Stimulated activated CD8-positive, alpha-beta memory T cell treated with anti-CD3 and anti-CD28 coated beads, Interleukin-4, amount 100 ng/mL, for 1 hour (primary cell): ENCODE results near the gene PEMT.

Experiments
- DNase-seq, 2 donors: peaks; one replicate each; pipeline ENCODE4 v3.0.0-alpha.2; 2020; ENCODE audit warnings: low read depth in 2 of 2, low spot score in 1 of 2

Gene PEMT

GRCh38 chr17:17605083-17605728 is 13.7 kb upstream of the PEMT start:
- no peak for DNase-seq

- no peak for DNase-seq
These were observed 12.4 kb upstream of the PEMT start for GRCh38 chr17:17603895-17604225.

DNA sequence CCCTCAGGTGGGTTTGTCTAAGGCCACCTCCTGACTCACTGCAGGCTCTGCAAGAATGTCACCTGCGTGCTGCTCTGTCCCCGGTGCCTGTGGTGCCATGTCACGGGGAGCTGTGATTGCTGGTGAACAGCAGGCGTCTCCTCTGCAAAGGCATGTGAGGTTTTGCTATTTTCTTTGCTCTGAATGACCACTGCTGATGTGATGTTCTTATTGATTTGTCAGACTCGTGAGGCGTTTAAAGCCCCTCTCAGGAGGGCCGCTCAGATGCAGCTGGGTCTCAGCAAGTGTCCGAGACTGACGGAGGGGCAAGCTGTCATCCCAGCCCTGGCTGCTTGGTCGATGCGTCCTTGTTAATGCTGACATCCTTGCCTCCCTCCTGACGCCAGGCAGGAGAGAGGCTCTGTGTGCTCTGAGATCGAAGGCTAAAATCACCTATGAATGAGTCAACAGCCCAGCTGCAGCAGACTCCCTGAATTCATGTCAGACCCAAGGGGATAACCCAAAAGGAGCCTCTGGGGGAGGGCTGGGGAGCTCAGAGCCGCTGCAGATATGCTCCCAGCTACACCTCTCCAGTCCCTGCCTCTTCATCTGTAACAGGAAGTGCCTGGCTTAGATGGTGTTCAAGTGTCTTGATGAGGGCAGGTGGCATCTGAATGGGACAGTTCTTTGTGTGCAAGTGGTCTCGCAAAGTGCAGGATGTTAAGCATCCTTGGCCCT is 11.8 kb upstream of the PEMT start:
- DNase-seq = no peak

- no peak for DNase-seq
These were observed 8.5 kb upstream of the PEMT start for GRCh38 chr17:17599965-17600364.

- no peak for DNase-seq
These were observed 6.5 kb upstream of the PEMT start for GRCh38 chr17:17598003-17598402.

DNA sequence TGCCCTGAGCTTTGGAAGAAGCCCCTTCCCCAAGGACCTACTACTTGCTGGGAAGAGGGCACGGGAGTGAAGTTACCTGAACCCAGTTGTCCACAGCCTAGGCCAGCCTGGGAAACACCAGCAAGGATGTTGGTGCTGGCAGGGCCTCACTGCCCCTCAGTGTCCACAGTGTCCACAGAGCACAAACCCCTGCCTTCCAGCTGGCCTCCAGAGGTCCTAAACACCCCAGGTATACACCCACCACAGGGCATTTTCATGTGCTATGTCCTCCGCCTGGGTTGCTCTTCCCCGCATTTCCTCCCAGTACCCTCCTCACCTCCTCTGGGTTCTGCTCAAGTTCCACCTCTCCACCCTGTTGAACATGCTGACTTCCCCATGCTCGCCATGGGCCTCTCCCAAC is 4.2 kb upstream of the PEMT start:
- no peak for DNase-seq

DNA sequence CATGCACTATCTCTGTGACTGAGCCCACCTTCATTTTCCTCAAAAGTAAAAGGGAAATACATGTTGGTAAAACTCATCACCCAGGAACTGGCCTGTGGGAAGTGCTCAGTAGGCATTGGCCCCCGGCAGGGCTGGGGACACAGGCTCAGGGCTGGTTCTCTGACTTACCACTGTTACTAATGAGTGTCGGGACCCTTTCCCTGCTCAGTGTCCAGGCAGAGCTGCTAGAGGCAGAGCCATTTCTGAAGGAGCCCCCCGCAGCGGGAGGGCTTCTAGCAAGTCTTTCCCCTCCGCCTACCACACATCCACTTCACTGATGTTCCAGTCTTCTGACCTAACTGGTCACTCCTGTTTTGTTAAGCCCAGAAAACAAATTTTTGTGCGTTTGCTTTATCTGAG is 1.7 kb upstream of the PEMT start:
- DNase-seq = no peak

DNA sequence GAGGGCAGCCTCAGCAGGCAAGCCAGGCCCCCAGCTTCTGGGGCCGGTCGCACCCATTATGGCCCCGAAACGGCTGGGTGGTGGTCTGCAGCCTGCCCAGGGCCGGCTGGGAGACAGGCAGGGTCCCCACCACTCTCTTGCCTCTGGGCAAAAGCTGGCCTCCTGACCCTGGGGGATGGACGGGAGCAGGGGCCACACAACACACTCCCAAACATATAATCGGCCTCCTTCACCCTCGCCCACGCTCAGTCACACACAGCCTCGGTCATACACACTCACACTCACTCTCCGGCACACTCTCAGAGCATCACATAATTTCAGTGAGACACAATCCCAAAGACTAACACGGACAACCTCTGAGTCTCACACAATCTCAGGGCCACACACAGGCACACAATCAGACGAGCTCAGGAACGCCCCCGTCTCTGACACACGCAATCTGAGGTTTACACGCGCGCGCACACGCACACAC is 589 bp downstream of the PEMT start:
- DNase-seq = no peak

- no peak for DNase-seq
These were observed 1.3 kb downstream of the PEMT start for GRCh38 chr17:17590141-17590751.

DNA sequence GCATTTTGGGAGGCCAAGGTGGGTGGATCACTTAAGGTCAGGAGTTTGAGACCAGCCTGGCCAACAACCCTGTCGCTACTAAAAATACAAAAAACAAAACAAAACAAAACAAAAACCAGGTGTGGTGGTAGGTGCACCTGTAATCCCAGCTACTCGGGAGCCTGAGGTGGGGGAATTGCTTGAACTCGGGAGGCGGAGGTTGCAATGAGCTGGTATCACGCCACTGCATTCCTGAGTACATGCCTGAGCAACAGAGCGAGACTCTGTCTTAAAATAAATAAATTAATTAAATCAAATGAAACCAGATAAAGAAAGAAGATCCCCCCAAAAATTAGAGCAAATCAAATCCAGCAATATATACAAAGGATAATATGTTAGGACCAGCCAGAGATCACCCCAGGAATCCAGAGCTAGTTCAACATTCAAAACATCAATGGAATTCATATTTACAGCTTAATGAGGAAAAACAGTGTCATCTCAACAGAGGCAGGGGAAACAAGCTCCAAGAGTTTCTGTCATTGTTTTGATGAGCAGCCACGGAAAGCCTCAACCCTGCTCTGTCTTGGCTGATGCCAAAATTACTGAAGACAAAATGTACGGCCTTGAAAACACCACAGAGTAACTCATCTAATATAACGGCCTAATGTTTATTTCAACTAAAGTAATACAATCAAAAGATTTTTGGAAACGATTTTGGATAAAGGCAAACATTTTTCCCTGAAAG is 3.7 kb downstream of the PEMT start:
- DNase-seq = no peak

DNA sequence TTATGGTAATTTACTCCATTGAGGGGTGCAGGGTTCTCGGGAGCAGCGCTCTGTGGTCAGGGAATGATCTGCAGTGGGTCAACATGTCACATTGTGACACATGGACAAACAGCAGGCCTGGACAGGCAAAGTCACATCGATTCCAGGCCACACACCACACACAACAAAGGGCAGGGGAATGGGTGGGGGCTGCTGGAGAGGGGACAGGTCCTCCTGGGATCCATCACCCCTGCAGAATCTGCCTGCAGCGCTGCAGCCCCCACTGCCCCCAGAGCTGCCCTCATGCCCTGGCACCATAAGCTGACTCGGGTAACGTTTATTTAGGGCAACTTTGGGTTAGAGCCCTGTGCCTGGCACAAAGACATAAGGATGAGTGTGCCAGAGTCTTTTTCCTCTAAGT is 9.1 kb downstream of the PEMT start:
- no peak for DNase-seq

GRCh38 chr17:17581509-17581908 is 10.0 kb downstream of the PEMT start:
- no peak for DNase-seq

DNA sequence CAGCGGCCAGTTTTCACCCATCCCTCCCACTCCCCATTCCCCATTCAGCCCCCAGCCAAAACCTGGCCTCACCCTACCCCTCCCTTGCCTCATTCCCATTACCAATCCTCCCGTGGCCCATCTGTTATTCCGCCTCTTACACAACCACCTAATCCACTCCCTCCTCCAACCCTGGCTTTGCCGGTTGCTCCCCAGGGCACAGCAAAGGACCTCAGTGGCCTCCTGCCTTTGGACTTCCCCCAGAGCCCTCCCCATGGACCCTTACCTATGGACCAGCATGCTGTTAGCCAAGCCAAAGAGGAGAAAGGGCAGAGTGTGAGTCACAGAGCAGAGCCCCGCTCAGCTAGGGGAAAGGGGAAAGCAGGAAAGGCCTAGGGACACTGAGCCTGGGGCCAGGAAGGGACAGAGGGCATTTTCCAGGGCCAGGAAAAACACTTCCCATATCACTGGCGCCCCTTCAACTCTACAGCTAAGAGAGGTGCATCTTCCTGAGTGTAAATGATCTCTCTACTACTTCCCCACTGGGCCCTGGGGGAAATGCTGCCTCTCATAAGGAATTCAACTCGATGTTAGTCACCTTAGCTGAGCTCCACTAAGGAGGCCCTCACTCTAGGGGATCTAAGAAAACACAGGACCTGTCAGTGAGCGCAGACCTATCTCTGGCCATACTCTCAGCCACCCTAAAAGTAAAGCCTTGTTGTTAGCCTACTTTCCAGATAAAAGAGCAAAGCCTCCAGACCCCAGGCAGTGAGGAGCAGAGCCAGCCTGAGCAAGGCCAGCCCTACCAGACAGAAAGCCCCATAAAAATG is 10.6 kb downstream of the PEMT start:
- no peak for DNase-seq

GRCh38 chr17:17579691-17580090 is 11.8 kb downstream of the PEMT start:
- DNase-seq = no peak

- no peak for DNase-seq
These were observed 14.1 kb downstream of the PEMT start for GRCh38 chr17:17577373-17577772.

GRCh38 chr17:17576772-17577234 is 14.7 kb downstream of the PEMT start:
- no peak for DNase-seq

DNA sequence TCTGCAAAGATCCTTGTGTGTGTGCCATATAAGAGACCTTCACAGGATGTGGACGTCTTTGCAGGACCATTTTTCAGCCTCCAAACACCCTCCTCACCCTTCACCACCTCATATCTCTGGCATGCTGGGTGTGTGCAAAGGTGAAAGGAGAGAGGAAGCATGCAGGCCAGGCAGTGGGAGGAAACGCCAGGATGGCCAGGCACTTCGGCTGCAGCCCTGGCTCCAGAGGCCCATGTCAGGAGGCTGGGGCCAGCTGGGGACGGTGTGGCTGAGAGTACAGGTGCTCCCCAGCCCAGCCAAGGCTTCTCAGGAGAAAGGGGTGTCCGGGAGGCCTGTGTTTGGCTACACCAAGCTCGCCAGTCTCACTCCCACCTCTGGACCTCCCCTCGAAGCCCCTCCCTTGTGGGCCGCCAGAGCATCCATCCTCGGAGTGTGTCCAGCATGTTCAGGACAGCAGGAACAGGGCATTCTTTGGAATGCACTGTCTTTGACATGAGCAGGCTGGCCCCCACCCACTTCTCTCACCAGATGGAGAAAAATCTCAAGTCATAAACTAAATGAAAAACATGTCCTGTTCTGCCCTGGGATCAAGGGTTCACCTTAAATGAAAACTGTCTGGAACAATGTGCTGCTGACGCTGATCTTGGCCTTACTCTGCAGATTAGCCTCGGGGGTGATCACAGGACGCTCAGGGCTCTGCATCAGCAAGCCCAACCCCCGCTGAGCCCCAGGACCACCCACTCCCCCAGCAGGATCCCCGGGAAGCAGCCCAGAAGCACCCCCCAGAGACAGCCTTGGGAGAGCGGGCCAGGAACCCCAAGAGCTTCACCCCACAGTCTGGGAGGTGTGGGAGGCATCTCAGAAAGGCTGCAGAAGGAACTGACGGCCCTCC is 15.9 kb downstream of the PEMT start:
- no peak for DNase-seq

DNA sequence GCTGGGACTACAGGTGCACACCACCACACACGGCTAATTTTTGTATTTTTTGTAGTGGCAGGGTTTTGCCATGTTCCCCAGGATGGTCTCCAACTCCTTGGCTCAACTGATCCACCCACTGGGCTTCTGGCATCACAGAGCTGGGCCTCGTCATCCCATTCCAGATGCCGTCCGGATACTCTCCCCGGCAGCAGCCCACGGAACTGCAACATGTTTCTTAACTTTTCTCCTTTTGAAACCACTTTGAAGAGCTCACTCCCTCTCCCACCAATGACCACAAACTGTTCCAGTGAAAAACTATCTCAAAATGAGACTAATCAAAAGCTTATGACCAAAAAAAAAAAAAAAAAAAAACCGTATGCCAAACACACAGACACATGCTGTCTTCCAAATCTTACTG is 17.6 kb downstream of the PEMT start:
- DNase-seq = no peak

DNA sequence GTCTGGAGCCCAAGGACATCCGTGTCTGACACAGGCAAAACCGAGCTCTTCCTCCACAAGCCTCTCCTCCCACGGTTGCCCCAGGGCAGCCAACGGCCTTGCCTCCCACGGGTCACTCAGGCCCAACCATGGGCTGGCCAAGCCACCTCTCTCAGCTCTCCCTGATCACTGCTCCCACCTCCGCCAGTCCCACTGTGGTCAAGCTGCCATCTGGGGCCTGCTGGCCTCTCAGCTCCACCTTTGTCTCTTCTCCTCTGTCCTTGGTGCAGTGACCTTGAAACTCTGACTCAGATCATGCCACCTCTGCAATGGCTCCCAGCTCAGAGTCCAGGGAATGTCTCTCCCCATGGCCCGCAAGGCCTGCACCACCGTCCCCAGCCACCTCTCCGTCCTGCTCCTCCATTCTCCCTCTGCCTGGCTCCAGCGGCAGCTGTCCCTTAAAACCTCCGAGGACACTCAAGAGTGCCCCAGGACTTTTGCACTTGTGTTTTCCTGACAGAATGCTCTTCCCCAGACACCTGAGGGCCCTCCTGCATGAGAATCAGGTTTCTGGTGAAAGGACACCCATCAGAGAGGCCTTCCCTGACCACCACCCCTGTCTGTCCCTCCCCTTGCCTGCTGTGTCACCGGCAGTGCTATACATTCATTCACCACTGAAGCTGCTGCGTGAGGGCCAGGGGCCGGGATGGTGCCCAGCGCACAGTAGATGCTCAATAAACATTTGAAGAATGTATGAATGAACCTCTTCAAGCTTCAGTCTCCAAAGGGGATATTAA is 19.3 kb downstream of the PEMT start:
- DNase-seq = no peak
